ENCODE data around the gene DPF3.

Gene DPF3

DNA sequence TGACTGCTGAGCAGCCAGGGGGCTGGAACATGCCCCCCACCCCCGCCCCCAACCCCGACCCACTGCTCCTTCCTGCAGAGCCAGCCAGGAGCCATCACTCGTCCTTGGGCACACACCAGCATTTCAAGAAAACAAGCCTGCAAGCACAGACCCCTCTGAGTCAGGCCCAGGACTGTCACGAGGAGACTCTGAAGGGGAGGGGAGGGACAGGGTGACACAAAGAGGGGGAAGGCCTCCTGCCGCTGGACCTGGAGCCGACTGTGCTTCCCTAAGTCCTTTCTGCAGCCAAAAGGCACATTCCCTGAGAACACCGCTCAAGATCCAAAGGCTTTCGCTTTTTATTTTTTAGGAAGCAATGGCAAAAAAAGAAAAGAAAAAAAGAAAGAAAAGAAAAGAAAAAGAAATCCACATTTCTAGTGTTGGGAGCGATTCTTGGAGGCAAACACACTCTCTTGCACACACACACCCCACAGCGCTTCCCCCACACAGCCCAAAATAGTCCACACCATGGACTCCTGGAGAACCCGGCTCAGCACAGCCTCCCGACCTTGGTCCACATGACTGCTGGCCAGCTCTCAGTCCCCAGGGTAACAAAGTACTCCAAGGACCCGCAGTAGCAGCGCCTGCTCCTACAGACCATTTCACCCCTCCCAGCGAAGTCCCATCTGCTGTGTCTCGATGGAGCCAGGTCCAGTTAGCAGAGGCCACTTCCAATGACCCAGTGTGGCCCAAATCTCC, 101.7 kb downstream of the DPF3 start:
- no peak for DNase-seq

DNA sequence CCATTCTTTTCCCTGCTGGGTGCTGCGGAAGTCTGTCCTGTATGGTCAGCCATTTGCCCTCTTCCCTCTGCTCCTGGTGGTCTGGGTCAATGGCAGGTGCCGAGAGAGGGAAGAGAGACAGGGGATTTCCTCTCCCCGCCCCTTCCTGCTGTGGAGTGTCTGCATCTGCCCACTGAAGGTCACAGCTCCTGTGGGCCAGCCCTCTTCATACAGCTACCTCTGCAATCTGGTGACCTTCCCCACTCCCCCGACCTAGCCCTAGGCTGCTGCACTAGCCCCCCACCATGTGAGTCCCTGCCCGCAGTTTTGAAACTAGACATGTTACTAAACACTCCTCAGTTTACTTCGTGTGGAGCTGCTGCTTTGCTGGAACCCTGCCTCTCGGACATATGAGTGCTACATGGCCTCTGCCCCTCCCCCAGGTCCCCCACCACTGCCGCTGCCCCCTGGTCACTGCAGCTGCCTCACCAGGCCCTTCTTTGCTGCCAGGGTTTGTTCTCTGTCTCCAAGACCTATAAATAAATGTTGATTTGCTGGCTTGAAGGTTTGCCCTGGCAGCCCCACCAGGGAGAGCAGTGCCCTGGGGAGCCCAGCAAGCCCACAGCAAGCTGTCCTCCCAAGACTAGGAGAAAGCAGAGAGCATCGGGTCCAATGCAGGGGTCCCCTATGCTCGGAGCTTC, 102.9 kb downstream of the DPF3 start:
- DNase-seq = no peak

DNA sequence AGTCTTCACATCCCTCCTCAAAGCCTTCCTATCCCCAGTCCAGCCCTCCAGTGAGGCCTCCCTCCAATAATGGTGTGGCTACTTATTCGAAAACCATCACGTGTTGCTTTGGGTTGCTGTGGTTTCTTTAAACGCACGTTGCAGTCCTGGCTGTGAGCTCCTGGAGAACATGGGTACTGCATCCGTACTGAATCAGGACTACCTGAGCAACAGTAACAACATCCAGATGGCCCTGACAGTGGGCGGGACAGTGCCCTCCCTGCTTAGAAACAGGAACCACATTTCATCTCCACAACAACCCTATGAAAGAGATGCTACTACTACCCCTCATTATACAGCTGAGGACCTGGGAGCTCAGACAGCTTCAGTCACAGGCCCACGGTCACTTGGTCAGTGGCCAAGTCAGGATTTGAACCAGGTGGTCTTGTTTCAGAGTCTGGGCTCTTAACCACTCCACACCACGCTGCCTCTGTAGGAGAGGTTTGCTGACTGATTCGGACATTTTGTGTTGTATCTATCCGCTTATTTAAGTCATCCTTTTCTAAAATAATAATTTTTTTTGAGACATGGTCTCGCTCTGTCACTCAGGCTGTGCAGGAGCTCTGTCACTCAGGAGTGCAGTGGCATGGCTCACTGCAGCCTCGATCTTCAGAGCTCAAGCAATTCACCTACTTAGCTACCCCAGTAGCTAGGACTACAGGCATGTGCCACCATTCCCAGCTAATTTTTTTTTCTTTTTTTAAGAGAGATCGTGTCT, 104.8 kb downstream of the DPF3 start:
- no peak for DNase-seq

DNA sequence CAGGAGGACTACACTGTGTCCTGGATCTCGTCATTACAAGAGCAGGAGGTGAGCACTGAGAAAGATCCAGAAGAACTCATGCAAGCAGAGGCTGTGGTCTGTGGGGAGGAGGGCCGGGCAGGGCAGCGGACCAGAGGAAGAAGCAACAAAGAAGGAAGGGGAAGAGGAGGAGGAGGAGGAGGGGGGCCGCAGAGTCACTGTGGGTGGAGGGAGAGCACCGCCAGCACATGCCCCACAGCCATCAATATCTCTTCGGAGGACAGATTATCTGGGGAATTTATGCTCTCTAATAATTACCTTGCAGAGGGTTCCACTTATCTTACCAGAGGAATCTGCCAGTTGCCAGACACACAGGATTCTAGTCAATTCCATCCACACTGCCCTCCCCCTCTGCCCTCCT, 105.6 kb downstream of the DPF3 start:
- DNase-seq = no peak

DNA sequence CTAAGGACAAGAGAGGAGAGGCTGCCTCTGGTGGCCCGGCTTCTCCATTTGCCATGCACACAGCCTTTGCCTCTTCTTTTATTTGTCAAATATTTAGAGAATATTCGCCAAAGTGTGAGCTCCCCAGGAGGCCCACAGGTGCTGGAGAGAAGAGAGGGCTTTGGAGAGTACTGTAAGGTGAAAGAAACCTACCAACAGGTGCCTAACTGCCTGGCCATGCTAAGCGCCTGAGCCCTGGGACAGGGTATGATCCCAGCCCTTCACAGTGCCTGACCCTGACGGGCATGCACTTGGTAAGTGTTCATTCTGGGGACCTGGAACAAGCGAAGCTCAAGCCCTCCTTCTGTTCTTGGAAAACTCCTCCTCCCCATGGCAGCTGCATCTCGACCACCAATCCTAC, 106.1 kb downstream of the DPF3 start:
- no peak for DNase-seq

DNA sequence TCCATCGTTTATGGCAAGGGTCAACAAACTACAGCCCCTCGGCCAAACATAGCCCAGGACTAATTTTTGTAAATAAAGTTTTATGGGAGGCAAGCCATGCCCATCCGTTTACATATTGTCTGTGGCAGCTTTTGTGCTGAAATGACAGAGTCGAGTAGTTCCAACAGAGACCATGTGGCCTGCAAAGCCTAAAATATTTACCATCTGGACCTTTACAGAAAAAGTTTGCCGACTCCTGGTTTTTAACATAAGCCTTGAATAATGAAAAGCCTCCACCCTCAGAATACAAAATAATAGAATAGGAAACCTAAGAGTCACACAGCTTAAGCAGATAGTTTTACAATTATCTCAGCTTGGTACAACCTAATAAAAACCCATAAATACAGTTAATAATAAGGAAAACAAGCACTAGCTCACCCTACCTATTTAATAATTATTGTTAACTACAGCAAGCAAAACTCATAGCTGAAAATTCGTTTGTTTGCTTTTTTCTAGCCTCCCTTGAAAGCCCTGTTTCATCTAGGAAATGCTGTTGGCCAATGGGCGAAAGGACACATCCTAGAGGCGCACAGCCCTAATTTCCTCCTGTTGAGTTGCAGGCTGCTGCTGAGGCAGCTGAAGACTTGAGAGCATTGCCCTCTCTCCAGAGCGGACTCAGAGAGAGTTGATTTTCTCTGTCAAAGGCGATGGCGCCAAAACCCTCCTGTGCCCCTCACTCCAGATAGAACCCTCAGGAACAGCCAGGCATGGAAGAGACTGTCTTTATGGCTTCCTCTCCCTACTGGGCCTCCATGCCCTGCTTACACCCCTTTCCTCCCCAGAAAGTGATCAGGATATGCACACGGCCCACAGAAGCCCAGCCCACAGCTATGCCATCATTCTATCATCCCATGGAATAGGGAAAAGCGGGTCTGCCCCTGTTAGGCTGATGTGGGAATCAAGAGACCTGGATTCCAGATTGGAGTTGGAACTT, 107.2 kb downstream of the DPF3 start:
- no peak for DNase-seq

DNA sequence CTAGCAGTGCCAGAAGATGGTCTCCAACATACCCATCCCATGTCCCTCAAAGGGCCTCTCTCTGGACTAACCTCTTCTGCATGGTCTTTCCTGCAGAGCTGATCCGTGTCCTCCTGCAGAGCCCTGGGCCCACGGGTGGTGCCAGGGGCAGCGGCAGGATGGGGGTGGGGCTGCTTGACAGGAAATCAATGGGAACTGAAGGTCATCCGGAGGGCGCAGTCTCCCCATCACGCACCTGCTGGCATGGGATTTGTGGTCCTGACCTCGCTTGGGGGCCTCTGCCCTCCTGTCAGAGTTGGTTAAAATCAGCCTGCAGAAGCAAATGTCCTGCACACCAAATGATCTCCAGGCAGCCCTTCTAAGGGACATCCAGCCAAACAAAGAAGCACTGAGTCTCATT, 110.2 kb downstream of the DPF3 start:
- DNase-seq = no peak

DNA sequence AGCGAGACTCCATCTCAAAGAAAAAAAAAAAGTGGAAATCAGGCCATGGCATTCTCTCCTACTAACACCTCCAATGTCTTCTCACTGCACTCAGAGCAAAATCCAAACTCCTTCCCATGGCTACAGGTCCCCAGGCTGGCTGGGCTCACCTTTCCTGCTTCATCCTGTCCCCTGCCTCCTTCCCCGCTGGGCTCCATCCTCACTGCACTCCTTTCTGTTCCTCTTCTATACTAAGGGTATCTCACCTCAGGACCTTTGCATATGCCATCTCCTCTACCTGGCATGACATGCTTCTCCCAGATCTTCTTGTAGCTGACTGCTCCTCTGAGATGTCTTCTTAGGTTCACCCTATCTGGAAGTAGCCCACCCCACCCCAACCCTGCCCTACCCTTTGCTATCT, 111.1 kb downstream of the DPF3 start:
- no peak for DNase-seq

DNA sequence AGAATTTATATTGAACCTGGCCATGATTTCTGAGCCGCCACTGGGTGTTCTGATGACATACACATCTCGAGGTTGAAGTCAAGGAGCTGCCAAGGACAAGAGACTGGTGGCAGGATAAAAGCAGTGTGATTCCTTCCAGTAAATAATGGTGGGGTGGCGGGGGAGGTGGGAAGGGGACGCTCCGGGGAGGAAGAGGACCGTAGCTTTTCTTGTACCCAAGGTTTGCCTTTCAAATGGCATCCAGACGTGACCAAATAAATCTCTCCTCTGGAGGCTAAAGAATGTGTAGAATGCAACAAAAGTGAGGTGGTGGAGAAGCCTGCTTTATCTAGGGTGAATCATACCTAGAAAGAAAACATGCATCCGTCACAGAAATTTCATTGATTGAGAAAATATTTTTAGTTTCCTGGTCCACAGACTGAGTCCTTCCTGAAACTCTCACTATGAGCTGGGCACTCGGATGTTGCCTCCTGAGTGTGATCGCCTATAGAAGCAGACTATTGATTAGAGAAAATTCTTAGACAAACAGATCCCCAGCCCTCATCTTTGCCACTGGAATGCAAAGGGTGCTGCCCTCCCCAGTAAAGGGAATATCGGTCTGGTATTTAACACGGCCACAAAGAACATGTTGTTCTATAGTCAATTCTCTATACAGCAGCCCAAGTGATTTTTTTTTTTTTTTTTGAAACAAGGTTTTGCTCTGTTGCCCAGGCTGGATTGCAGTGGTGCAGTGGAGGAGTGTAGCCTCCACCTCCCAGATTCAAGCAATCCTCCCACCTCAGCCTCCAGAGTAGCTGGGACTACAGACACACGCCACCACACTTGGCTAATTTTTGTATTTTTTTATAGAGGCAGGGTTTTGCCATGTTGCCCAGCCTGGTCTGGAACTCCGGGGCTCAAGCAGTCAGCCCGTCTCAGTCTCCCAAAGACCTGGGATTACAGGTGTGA, 112.1 kb downstream of the DPF3 start:
- no peak for DNase-seq

DNA sequence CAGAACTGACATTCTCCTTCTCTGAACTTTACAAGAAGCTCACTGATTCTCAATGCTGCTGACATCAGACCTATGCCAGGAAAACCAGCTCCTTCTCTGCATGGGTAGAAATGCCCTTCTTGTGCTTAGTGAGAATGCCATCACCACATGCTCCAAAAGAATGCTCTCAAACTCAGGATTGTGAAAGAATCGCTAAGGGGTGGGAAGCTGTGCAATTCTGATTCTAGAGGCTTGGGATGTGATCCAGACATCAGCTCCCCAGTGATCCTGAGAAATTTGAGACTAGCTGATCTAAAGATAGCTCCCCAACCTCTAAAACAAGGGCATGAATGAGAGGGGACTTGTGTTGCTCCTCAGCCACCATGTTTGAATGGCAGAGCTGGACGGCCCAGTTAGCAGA, 113.2 kb downstream of the DPF3 start:
- DNase-seq = no peak

DNA sequence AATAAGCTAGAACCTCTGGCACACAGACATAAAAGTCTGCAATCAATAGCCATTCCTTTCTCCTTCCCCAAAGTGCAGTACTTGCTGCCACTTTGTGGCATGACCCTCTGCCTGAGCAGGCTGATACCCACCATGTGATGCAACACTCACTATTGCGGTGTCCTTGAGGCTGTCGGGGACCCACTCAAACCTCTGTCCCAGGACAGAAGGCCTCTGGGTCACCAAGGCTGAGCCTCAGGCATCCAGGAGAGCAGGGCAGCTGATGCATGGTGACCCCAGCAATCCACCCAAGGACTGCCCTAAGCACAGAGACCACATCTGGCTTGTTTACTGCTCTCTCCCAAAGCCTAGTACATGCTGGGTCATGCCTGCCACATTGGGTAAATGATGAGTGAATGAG, 114.2 kb downstream of the DPF3 start:
- DNase-seq = no peak

DNA sequence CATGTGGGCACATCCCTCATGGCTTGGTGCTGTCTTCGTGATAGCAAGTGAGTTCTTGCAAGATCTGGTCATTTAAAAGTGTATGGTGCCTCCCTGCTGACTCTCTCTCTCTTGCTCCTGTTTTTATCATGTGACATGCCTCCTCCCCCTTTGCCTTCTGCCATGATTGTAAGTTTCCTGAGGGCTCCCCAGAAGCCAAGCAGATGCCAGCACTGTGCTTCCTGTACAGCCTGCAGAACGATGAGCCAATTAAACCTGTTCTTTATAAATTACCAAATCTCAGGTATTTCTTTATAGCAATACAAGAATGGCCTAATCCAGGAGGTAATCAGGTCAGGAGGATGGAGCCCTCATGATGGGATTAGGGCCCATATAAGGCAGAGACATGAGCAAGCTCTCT, 116.3 kb downstream of the DPF3 start:
- no peak for DNase-seq

DNA sequence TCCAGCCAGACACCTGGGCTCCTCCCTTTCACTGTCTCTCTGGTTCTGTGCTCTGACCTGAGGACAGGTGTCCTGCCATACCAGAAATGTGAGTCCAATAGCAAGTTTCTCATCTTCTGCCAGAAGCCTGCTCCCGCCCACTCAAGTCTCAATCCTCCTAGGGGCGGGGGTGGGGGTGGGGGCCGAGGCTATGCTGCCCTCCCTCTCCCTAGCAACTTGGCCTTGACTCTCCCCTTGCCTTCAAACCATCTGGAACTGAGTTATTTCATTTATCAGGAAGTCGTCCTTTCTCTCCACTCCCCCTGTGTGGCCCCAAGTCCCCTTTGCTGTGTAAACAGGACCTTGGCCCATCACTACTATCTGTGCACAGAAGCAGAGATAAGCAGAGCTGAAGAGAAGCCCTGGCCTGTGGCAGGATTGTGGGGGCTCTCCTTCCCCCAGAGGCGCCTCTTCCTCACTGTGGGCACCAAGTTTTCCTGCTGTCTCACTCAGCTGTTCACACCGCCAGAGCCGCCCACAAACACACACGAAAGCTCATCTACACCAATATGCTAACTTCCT, 117.1 kb downstream of the DPF3 start:
- DNase-seq = no peak

DNA sequence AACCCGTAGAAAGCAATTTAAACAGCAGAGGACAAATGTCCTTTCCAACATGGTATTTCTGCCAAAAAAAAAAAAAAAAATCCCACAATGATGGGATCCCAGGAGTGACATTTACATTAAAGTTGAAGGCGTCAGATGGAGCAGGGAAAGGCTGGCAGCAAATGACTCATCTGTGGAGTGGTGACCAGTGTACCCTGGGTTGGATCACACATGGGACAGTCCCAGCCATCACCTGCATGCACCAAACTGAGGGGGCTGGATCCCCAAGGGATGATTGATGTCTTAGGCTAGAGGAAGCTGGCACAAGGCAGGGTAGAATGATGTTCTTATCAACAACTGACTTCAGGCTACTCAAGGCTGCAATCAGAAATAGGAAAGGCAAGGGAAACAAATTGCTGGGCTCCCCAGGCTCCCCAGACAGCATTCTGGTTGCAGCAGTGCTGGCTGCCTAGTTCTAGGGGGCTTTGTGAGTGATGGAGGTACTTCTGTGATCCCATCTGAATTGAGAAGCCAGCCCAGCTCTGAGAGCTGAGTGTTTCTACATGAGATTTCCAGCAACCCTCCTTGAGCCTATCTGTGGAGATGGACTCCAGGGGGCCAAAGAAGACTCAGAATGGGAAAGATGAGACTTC, 117.9 kb downstream of the DPF3 start:
- DNase-seq = no peak

DNA sequence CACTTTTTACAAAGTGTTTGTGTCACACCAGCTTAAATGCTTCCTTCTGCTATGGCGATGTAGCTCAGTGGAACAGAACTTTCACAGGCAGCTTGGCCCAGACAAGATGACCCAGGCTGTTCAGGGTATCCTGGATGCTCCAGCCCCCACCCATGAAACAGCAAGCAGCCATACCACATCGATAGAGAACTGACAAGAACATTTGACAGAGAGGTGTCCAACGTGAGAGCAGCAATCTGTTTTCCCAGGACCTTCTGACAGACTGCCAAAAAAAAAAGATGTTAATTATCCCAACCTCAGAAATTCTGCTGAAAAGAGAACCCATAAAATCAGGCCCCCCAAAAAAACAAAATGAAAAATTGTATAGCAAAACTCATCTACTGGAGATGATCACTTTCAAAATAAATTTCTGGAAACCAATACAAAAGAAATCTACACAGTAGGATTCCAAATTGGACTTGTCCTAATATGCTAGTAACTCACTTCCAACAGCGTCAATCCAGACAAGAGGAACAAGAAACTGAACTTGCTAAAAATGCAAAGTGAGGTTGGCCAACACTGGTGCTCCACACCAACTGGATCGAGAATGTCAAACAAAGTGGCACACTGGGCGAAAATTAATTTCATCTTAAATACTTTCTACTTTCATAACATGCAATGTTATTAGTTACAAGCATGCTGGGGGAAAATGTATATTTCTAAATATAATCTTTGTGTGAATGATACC, 118.8 kb downstream of the DPF3 start:
- DNase-seq = no peak

DNA sequence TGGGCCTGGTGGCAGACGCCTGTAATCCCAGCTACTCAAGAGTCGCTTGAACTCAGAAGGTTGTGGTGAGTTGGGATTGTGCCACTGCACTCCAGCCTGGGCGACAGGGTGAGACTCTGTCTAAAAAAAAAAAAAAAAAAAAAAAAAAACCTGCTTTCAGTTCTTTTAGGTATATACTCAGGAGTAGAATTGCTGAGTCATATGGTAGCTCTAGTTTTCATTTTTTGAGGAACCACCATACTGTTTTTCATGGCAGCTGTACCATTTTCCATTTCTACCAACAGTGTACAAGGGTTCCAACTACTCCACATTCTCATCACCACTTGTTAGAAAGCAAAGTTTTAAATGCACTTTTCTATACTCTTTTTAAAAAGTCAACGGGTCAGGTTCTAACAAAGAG, 119.8 kb downstream of the DPF3 start:
- no peak for DNase-seq

DNA sequence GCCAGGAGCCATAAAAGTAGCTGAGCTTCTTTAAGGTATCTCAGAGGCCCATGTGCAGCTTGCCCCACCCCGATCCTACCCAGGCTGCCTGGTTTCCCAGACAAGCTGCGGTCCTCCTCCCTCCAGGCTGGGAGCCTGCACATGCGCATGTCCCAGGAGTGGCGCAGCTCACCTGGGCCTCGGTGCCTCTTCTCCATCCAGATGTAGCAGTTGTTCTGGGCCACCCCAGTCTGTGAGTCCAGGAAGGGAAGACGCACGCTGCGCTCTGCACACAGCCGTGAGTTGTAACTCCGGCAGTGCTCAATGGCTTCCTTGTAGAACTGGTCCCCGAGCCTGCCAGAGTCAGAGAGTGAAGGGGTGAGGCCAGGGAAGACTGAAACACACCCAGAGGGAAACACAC, 122.3 kb downstream of the DPF3 start:
- no peak for DNase-seq

DNA sequence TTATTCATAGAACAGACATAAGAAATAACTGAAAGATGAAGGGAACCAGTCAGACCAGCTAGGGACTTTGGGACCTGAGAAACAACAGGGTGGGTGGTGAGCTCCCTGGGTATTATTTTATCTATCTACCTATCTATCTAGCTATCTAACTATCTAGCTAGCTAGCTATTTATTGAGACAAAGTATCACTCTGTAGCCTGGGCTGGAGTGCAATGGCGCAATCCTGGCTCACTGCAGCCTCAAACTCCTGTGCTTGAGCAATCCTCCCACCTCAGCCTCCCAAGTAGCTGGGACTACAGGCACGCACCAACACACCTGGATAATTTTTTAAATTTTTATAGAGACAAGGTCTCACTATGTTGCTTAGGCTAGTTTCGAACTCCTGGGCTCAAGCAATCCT, 127.6 kb downstream of the DPF3 start:
- DNase-seq = no peak

DNA sequence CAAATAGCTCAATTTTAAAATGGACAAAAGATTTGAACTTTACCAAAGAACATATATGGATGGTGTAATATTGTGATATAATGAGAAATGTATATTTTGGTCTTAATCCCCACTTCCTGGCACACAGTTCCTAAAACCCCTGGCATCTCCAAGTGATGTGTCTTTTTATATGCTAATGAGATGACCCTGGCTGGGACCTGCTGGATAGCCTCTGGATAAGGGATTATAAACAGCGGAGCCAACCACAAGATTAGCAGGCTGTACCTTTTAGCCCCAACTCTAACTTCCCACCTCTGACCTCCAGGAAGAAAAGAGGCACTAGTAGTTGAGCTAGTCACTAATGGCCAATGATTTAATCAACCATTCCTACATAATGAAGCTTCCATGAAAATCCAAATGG, 130.0 kb downstream of the DPF3 start:
- DNase-seq = no peak

DNA sequence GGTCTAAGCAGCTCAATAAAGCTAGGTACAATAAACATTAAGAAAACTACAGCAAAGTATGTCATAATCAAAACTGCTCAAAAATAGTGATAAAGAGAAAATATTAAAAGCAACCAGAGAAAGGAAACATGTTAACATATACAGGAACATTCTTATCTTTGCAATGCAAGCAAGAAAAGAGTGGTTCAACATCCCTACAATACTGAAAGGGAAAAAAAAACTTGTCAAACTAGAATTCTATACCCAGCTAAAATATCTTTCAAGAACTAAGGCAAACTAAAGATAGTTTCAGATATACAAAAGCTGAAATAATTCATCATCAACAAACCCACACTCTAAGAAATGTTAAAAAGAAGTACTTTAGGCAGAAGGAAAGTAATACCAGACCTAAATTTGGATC, 134.2 kb downstream of the DPF3 start:
- DNase-seq = no peak

Data from CD4-positive, alpha-beta T cell treated with Interleukin-12 subunit alpha and Interleukin-12 subunit beta, for 1 hour (primary cell).